ENCODE results near the gene SLC5A10. TPM values are rescaled to one million over a fixed set of nuclear protein-coding genes. Genes with fewer than 3 reads are reported as not detected.
A peak's percentile ranks its signal among the peaks of the same experiment; 100 is the strongest.

Gene SLC5A10
- total RNA-seq, 6 donors from 2014 or later, result not detected

- Histone ChIP-seq H3K36me3 (no peaks in the 10 kb centered on the region), H3K4me3 (no peak overlapping the region), H3K9me3 (no peaks in the 10 kb centered on the region), H3K27me3 (no peaks in the 10 kb centered on the region), H3K4me1 (peaks cover 0 to 21% (median 10%) of the 10 kb centered on the region in 4 donors), H3K27ac (no peak overlapping the region)
- ATAC-seq (ENCODE audit: low FRiP score in 2 of 2), result no peak
- TF ChIP-seq EP300 (IDR thresholded peaks at IDR 0.05), result no peak
- TF ChIP-seq POLR2AphosphoS5 (IDR thresholded peaks at IDR 0.05), result no peak
- no peak for TF ChIP-seq CTCF (IDR thresholded peaks at IDR 0.05)
- TF ChIP-seq POLR2A (IDR thresholded peaks at IDR 0.05), result no peak
- WGBS, 2 donors, result 93 to 96% methylated on average over 9 of the region's 9 CpGs
- no peak for DNase-seq
Measured at GRCh38 chr17:18987230-18987610, 35.3 kb downstream of the SLC5A10 start.

- peak in 1 of 2 donors; percentile 32 for ATAC-seq (ENCODE audit: low FRiP score in 2 of 2)
- no peak overlapping the region for H3K4me3 ChIP-seq
- H3K27ac ChIP-seq, result no peak overlapping the region
- peak in 1 of 2 donors; percentile 76 for DNase-seq
- no peaks in the 10 kb centered on the region for H3K36me3 ChIP-seq
- WGBS, 2 donors, result 73% methylated on average over 2 to 14 of the region's 14 CpGs
- TF ChIP-seq CTCF (IDR thresholded peaks at IDR 0.05) (no peak), POLR2AphosphoS5 (IDR thresholded peaks at IDR 0.05) (peak in 1 of 2 donors; percentile 10), POLR2A (IDR thresholded peaks at IDR 0.05) (peak in 1 of 4 donors; percentile 16)
- no peaks in the 10 kb centered on the region for H3K9me3 ChIP-seq
- peaks cover 0 to 27% (median 16%) of the 10 kb centered on the region in 4 donors for H3K4me1 ChIP-seq
- no peaks in the 10 kb centered on the region for H3K27me3 ChIP-seq
Measured at GRCh38 chr17:18987862-18988545, 36.0 kb downstream of the SLC5A10 start.

- WGBS, 2 donors, result 48% methylated on average over 7 of the region's 9 CpGs; no CpG with 5 or more reads in 1 of the 2 donors
- ATAC-seq (ENCODE audit: low FRiP score in 2 of 2) (no peak), DNase-seq (peak in 1 of 2 donors; percentile 74)
- Histone ChIP-seq H3K4me3 (no peak overlapping the region), H3K36me3 (no peaks in the 10 kb centered on the region), H3K9me3 (no peaks in the 10 kb centered on the region), H3K4me1 (peaks cover 0 to 31% (median 18%) of the 10 kb centered on the region in 4 donors), H3K27me3 (no peaks in the 10 kb centered on the region), H3K27ac (no peak overlapping the region)
- TF ChIP-seq POLR2AphosphoS5 (IDR thresholded peaks at IDR 0.05) (no peak), EP300 (IDR thresholded peaks at IDR 0.05) (no peak)
Measured at GRCh38 chr17:18988546-18989173, 36.7 kb downstream of the SLC5A10 start.

GRCh38 chr17:18990331-18990730 is 38.4 kb downstream of the SLC5A10 start:
- ATAC-seq (ENCODE audit: low FRiP score in 2 of 2) (no peak), DNase-seq (no peak)
- 97 to 100% methylated on average over 1 to 5 of the region's 6 CpGs for WGBS, 2 donors
- no peaks in the 10 kb centered on the region for H3K27me3 ChIP-seq
- H3K4me3 ChIP-seq, result no peak overlapping the region
- no peak overlapping the region for H3K27ac ChIP-seq
- peaks cover 0 to 37% (median 20%) of the 10 kb centered on the region in 4 donors for H3K4me1 ChIP-seq
- H3K9me3 ChIP-seq, result peaks cover 0 to 1% (median 0%) of the 10 kb centered on the region in 4 donors
- H3K36me3 ChIP-seq, result no peaks in the 10 kb centered on the region
- no peak for TF ChIP-seq POLR2A (IDR thresholded peaks at IDR 0.05)
- no peak for TF ChIP-seq EP300 (IDR thresholded peaks at IDR 0.05)
- no peak for TF ChIP-seq CTCF (IDR thresholded peaks at IDR 0.05)
- TF ChIP-seq POLR2AphosphoS5 (IDR thresholded peaks at IDR 0.05), result no peak

- no peak for ATAC-seq (ENCODE audit: low FRiP score in 2 of 2)
- no peak for TF ChIP-seq CTCF (IDR thresholded peaks at IDR 0.05)
- no peak for TF ChIP-seq POLR2A (IDR thresholded peaks at IDR 0.05)
- TF ChIP-seq EP300 (IDR thresholded peaks at IDR 0.05), result no peak
- TF ChIP-seq POLR2AphosphoS5 (IDR thresholded peaks at IDR 0.05), result no peak
- no peaks in the 10 kb centered on the region for H3K36me3 ChIP-seq
- no peaks in the 10 kb centered on the region for H3K27me3 ChIP-seq
- no peak for DNase-seq
- no peak overlapping the region for H3K4me3 ChIP-seq
- H3K9me3 ChIP-seq, result peaks cover 0 to 5% (median 0%) of the 10 kb centered on the region in 4 donors
- peaks cover 0 to 37% (median 20%) of the 10 kb centered on the region in 4 donors for H3K4me1 ChIP-seq
- 90 to 96% methylated on average over 7 to 17 of the region's 20 CpGs for WGBS, 2 donors
- H3K27ac ChIP-seq, result no peak overlapping the region
Measured at GRCh38 chr17:18991531-18992315, 39.8 kb downstream of the SLC5A10 start.
